ENCODE results near the gene PTH1R.
"Not testable (repeated sequence)": the region's sequence is repeated elsewhere in the genome, so short reads cannot be mapped to it uniquely, and the experiment has no call there.

Gene PTH1R

GRCh38 chr3:46909535-46910161 is 32.1 kb downstream of the PTH1R start:
- peak; percentile 83 for TF ChIP-seq CTCF (IDR thresholded peaks at IDR 0.05; ENCODE audit: extremely low read depth, insufficient read depth, missing control alignments)
- in situ Hi-C loops (cut with MboI; ENCODE audit: low pct_unique_long_range_greater_than_20kb, low sequenced_read_pairs, unreplicated experiment), result loop anchor here (25.0 kb wide), 1 partner anchor 453 kb away; no protein-coding TSS in a partner anchor
- peak; percentile 89 for DNase-seq (ENCODE audit: low spot score)

- no peak for DNase-seq (ENCODE audit: low spot score)
- in situ Hi-C loops (cut with MboI; ENCODE audit: low pct_unique_long_range_greater_than_20kb, low sequenced_read_pairs, unreplicated experiment), result loop anchor here (25.0 kb wide), 1 partner anchor 452 kb away; no protein-coding TSS in a partner anchor
Measured at GRCh38 chr3:46910166-46910760, 32.7 kb downstream of the PTH1R start.

DNA sequence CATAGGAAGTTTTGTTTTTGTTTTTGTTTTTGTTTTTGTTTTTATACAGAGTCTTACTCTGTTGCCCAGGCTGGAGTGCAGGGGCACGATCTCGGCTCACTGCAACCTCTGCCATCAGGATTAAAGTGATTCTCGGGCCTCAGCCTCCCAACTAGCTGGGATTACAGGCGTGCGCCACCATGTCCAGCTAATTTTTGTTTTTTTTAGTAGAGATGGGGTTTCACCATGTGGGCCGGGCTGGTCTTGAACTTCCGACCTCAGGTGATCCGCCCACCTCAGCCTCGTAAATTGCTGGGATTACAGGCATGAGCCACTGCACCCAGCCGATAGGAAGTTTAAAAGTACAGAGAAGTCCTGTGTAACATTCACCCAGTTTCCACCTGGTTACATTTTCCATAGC is 33.4 kb downstream of the PTH1R start:
- in situ Hi-C loops (cut with MboI; ENCODE audit: low pct_unique_long_range_greater_than_20kb, low sequenced_read_pairs, unreplicated experiment), result loop anchor here (25.0 kb wide), 1 partner anchor 451 kb away; no protein-coding TSS in a partner anchor
- DNase-seq (ENCODE audit: low spot score), result not testable (repeated sequence)

More at GRCh38 chr3:46910166-46910760, 32.7 kb downstream of the PTH1R start:
- no peak for TF ChIP-seq CTCF (IDR thresholded peaks at IDR 0.05; ENCODE audit: extremely low read depth, insufficient read depth, missing control alignments)

- in situ Hi-C loops (cut with MboI; ENCODE audit: low pct_unique_long_range_greater_than_20kb, low sequenced_read_pairs, unreplicated experiment), result loop anchor here (25.0 kb wide), 1 partner anchor 449 kb away; no protein-coding TSS in a partner anchor
- no peak for TF ChIP-seq CTCF (IDR thresholded peaks at IDR 0.05; ENCODE audit: extremely low read depth, insufficient read depth, missing control alignments)
- no peak for DNase-seq (ENCODE audit: low spot score)
Measured at GRCh38 chr3:46912986-46913385, 35.5 kb downstream of the PTH1R start.

GRCh38 chr3:46913644-46914043 is 36.1 kb downstream of the PTH1R start:
- no peak for DNase-seq (ENCODE audit: low spot score)
- TF ChIP-seq CTCF (IDR thresholded peaks at IDR 0.05; ENCODE audit: extremely low read depth, insufficient read depth, missing control alignments), result no peak
- in situ Hi-C loops (cut with MboI; ENCODE audit: low pct_unique_long_range_greater_than_20kb, low sequenced_read_pairs, unreplicated experiment), result loop anchor here (25.0 kb wide), 1 partner anchor 449 kb away; no protein-coding TSS in a partner anchor

DNA sequence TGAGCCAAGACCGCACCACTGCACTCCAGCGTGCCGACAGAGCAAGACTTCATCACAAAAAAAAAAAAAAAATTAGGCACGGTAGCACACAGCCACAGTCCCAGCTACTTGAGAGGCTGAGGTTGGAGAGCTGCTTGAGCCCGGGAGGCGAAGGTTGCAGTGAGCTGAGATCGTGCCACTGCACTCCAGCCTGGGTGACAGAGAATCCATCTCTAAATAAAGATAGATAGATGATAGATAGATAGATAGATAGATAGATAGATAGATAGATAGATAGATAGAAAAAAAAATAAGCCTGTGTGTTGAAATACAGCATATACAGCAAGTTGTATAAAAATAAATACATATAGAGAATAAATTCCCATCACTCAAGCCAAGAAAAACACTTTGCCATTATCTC is 37.3 kb downstream of the PTH1R start:
- in situ Hi-C loops (cut with MboI; ENCODE audit: low pct_unique_long_range_greater_than_20kb, low sequenced_read_pairs, unreplicated experiment), result loop anchor here (25.0 kb wide), 1 partner anchor 447 kb away; no protein-coding TSS in a partner anchor
- TF ChIP-seq CTCF (IDR thresholded peaks at IDR 0.05; ENCODE audit: extremely low read depth, insufficient read depth, missing control alignments), result no peak
- no peak for DNase-seq (ENCODE audit: low spot score)

GRCh38 chr3:46915297-46915822 is 37.8 kb downstream of the PTH1R start:
- no peak for TF ChIP-seq CTCF (IDR thresholded peaks at IDR 0.05; ENCODE audit: extremely low read depth, insufficient read depth, missing control alignments)
- in situ Hi-C loops (cut with MboI; ENCODE audit: low pct_unique_long_range_greater_than_20kb, low sequenced_read_pairs, unreplicated experiment), result loop anchor here (25.0 kb wide), 1 partner anchor 447 kb away; no protein-coding TSS in a partner anchor
- no peak for DNase-seq (ENCODE audit: low spot score)
